Stimulated activated CD8-positive, alpha-beta memory T cell treated with anti-CD3 and anti-CD28 coated beads, Interleukin-12 subunit alpha, Interleukin-12 subunit beta, amount 100 ng/mL, for 1 hour (primary cell): ENCODE data around the gene LRRC27.
"Not testable (repeated sequence)": the region's sequence is repeated elsewhere in the genome, so short reads cannot be mapped to it uniquely, and the experiment has no call there.

Source experiments
- DNase-seq: peaks from one replicate; pipeline ENCODE4 v3.0.0-alpha.2; 2020; ENCODE audit warnings: low read depth

LRRC27 gene

DNA sequence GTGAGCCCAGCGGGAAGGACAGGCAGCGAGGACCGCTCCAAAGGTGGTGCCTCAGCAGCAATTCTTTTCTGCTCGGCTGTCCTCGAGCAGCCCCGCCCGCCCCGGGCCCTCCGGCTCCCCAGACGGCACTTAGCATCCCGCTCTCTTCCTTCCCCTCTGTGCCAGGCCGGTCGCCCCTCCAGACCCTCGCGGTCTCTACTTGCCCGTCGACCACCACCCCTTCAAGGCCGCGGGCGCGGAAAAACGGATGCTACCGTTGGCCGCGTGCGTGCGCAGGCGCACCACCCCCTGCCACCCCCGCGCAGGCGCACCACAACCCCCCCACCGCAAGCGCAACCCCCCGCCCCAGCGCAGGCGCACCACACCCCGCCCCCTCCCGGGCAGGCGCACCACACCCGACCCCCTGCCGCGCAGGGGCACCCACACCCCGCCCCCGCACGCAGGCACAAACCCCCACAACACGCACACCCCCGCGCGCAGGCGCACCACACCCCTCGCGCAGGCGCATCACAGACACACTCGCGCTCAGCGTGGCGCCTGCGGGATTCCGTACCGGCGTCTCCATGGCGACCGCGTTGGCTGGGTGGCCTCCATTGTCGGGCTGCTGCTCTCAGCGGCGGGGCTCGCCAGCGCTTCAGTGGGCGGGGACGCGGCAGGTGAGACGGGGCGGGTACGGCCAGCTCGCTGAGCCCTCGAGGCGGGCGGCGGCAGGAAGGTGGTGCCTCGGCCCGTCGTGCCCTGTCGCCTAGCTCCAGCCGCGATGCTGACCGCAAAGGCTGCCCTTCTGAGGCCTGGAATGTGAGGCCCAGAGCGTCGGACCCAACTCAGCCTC lies at the start of gene LRRC27:
TSS of gene LRRC27 (plus strand) at position 593 of the 832 bp plus-strand sequence. CDS start 1,332 bp downstream, outside the sequence.
- DNase-seq = peak; percentile 100

DNA sequence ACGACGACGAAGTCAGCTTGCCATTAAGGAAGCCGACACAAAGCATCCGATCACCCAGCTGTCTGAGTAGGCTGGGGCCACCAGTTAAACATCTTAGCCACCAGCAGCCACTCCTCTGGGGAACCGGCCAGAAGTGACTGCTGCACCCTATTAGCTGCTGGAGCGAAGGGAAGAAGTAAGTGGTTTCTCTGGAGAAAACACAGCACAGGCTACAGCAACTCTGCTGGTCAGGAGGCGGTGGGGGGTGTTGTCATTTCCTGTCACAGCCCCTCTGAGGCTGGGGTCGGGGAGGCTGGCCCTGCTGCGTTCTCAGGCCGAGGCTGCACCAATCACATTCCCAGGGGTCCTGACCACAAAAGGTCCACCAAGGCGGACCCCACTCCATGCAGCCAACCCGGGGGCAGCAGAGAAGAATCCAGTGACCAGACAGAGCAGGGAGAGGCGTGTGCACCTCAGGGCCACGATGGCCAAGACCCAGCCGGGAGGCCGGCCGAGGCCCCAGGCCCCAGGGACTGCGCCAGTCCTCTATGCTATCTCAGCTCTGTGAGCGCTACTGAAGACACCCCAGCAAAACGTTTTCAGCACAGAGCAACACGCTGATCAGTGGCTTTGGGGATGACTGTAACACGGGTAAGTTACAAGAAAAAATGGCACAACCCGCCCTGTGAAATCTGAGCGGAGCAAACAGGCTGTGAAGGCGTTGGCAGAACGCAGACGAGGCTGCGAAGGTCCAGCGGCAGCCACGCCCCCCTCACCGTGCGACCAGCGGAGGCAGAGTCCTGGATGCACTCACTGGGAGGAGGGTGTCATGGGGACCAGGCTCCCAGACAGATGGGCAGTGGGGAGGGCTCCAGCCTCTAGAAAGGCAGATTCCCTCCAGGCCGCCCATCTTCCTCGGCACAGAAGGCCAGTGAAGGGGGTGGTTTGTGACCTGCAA lies 49.1 kb upstream of the LRRC27 start:
- no peak for DNase-seq

GRCh38 chr10:132283604-132284382 lies 48.2 kb upstream of the LRRC27 start:
- no peak for DNase-seq

GRCh38 chr10:132289439-132289838 lies 42.6 kb upstream of the LRRC27 start:
- DNase-seq = no peak

- no peak for DNase-seq
Measured at GRCh38 chr10:132290631-132291030, 41.4 kb upstream of the LRRC27 start.

- DNase-seq = no peak
Measured at GRCh38 chr10:132291826-132292225, 40.2 kb upstream of the LRRC27 start.

DNA sequence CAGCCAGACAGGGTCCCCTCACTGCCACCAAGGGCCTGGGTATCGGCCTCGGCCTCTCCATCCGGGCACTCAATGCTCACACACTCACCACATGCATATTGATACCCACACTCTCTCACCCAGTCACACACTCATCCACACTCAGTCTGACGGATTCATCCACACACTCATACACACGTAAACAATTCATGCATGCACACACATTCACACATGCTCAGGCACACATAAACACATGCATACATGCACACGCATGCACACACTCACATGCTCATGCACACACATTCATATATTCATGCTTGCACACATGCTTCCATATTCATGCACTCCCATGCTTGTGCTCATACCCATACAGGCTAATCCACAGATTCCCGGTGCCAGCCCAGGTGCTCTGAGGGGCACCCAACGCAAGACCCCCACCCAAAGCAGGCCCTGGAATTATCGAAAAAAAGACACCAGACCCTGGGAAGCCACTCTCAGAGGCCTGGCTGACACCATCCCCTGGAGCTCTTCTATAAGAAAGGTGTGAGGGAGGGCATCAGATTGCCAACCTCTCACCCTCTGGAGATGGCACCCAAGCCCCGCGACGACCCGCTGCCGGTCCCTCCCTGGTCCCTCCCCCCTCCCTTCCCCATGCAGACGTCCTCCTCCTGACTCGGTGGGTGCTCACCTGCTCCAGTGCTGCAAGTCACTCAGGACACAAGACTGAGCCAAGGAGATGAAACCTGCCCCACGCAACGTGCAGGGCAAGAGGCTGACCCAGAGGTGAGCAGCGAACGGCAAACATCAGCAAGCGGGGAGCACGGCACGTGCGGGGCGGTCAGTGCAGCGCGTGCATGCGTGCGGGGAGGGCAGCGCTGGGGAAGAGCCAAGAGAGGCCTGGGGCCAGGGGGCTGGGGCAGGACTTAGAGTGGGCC lies 39.4 kb upstream of the LRRC27 start:
- no peak for DNase-seq

DNA sequence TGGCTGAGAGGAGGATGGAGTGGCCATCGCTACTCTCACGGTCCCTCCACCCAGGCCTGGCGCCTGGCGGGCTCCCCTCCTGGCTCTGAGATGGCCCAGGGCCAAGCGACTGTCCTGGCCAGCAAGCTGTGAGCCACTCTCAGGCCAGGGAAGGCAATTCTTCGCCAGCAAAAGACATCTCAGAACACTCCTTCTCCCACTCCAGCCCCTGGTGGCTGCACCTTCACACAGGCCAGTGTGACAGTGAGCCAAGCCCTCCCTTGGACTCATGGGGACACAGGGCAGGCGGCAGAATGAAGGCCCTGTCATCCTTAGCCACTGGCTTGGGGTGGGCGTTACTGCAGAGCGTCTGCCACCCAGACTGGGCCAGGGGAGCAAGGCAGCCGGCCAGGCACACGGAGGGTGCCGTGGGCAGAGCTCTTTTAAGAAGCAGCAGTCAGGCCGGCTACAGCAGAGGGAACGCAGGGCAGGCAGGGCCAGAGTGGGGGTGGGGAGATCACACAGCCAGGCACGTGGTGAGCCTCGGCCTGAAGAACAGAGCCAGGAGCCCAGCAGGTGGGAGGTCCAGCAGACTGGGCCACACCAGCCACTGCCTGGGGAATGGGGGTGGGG lies 38.7 kb upstream of the LRRC27 start:
- DNase-seq = no peak

GRCh38 chr10:132293813-132294520 lies 38.0 kb upstream of the LRRC27 start:
- DNase-seq = no peak

- no peak for DNase-seq
Measured at GRCh38 chr10:132294561-132295318, 37.3 kb upstream of the LRRC27 start.

DNA sequence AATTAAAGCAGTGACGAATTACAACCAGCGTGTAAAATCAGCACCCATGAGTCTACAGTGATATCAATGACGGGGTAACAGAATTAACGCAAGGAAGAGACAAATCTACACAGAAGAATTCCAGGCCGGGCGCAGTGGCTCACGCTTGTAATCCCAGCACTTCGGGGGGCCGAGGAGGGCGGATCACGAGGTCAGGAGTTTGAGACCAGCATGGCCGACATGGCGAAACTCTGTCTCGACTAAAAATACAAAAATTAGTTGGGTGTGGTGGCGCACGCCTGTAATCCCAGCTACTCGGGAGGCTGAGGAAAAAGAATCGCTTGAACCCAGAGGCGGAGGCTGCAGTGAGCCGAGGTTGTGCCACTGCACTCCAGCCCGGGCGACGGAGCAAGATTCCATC lies 36.5 kb upstream of the LRRC27 start:
- DNase-seq = not testable (repeated sequence)

GRCh38 chr10:132296666-132297443 lies 35.1 kb upstream of the LRRC27 start:
- DNase-seq = no peak

DNA sequence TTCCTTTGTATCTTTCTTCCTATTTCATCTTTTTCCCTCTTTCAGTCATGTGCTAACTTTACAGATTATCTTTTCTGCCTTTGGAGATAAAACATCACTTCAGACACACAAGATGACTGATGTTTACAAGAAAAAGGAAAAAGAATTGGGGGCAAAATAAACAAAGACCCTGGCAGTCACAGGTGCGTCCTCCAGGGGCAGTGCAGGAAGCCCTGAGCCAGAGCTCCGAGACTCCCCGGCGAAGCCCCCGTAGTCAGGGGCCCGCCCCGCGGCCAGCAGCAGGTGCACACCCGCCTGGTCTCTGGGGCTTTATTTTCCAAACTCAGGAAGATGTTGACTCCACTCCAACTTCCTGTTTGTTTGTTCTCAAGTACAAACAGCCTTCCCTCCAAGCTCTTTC lies 34.5 kb upstream of the LRRC27 start:
- DNase-seq = no peak

- DNase-seq = no peak
Measured at GRCh38 chr10:132298038-132298881, 33.7 kb upstream of the LRRC27 start.

- no peak for DNase-seq
Measured at GRCh38 chr10:132299371-132300336, 32.3 kb upstream of the LRRC27 start.

- DNase-seq = no peak
Measured at GRCh38 chr10:132300582-132300981, 31.4 kb upstream of the LRRC27 start.
